ENCODE results near the gene ZRANB3. TPM values are rescaled to one million over a fixed set of nuclear protein-coding genes. Genes with fewer than 3 reads are reported as not detected.

The ZRANB3 gene
- total RNA-seq, 2 donors from 2014 or later = 2.4 to 2.8 TPM

- no peak for ATAC-seq
- intact Hi-C loops (cut with DNase I) = no loop called here
- DNase-seq = no peak
Observed at GRCh38 chr2:135265960-135266490, 265.0 kb downstream of the ZRANB3 start.

GRCh38 chr2:135259123-135259522 is 271.9 kb downstream of the ZRANB3 start:
- DNase-seq (no peak), ATAC-seq (no peak)
- intact Hi-C loops (cut with DNase I) = no loop called here

GRCh38 chr2:135258193-135258592 is 272.8 kb downstream of the ZRANB3 start:
- intact Hi-C loops (cut with DNase I) = no loop called here
- ATAC-seq = no peak
- no peak for DNase-seq

- intact Hi-C loops (cut with DNase I) = no loop called here
- no peak for DNase-seq
- no peak for ATAC-seq
Observed at GRCh38 chr2:135257383-135258090, 273.5 kb downstream of the ZRANB3 start.

GRCh38 chr2:135256531-135257260 is 274.3 kb downstream of the ZRANB3 start:
- DNase-seq = no peak
- ATAC-seq = no peak
- intact Hi-C loops (cut with DNase I) = no loop called here

GRCh38 chr2:135255208-135255607 is 275.8 kb downstream of the ZRANB3 start:
- no peak for DNase-seq
- ATAC-seq = no peak
- intact Hi-C loops (cut with DNase I) = no loop called here

- ATAC-seq (no peak), DNase-seq (no peak)
- intact Hi-C loops (cut with DNase I) = no loop called here
Observed at GRCh38 chr2:135252805-135253458, 278.1 kb downstream of the ZRANB3 start.

- intact Hi-C loops (cut with DNase I) = no loop called here
- no peak for ATAC-seq
- DNase-seq = no peak
Observed at GRCh38 chr2:135248611-135249010, 282.4 kb downstream of the ZRANB3 start.

GRCh38 chr2:135246711-135247270 is 284.2 kb downstream of the ZRANB3 start:
- intact Hi-C loops (cut with DNase I) = no loop called here
- DNase-seq (no peak), ATAC-seq (no peak)

- ATAC-seq = no peak
- no peak for DNase-seq
- intact Hi-C loops (cut with DNase I) = no loop called here
Observed at GRCh38 chr2:135245071-135245470, 285.9 kb downstream of the ZRANB3 start.

GRCh38 chr2:135238651-135239050 is 292.4 kb downstream of the ZRANB3 start:
- DNase-seq = no peak
- ATAC-seq = no peak
- intact Hi-C loops (cut with DNase I) = no loop called here

- ATAC-seq = no peak
- no peak for DNase-seq
- intact Hi-C loops (cut with DNase I) = no loop called here
Observed at GRCh38 chr2:135230150-135230549, 300.9 kb downstream of the ZRANB3 start.

- ATAC-seq (no peak), DNase-seq (no peak)
- intact Hi-C loops (cut with DNase I) = no loop called here
Observed at GRCh38 chr2:135227386-135227785, 303.6 kb downstream of the ZRANB3 start.

GRCh38 chr2:135226961-135227360 is 304.1 kb downstream of the ZRANB3 start:
- no peak for ATAC-seq
- intact Hi-C loops (cut with DNase I) = no loop called here
- DNase-seq = no peak

- ATAC-seq = no peak
- intact Hi-C loops (cut with DNase I) = no loop called here
Observed at GRCh38 chr2:135225781-135226180, 305.2 kb downstream of the ZRANB3 start.

GRCh38 chr2:135219226-135219625 is 311.8 kb downstream of the ZRANB3 start:
- ATAC-seq (no peak), DNase-seq (no peak)
- intact Hi-C loops (cut with DNase I) = no loop called here

More at GRCh38 chr2:135225781-135226180, 305.2 kb downstream of the ZRANB3 start:
- no peak for DNase-seq

GRCh38 chr2:135218426-135218825 is 312.6 kb downstream of the ZRANB3 start:
- DNase-seq (no peak), ATAC-seq (no peak)
- intact Hi-C loops (cut with DNase I) = no loop called here

GRCh38 chr2:135212757-135213156 is 318.3 kb downstream of the ZRANB3 start:
- intact Hi-C loops (cut with DNase I) = no loop called here
- DNase-seq (no peak), ATAC-seq (peak; percentile 48 to 50)

- intact Hi-C loops (cut with DNase I) = no loop called here
- no peak for DNase-seq
- no peak for ATAC-seq
Observed at GRCh38 chr2:135208016-135208415, 323.0 kb downstream of the ZRANB3 start.

GRCh38 chr2:135203944-135204343 is 327.1 kb downstream of the ZRANB3 start:
- ATAC-seq (no peak), DNase-seq (no peak)
- intact Hi-C loops (cut with DNase I) = no loop called here

All from left cardiac atrium (tissue), 4 donors.